RPMI8226 (cell line): ENCODE results near the gene ARF1.
A peak's percentile ranks its signal among the peaks of the same experiment; 100 is the strongest.

ENCODE experiments used
- DNase-seq: peaks from one replicate; pipeline ENCODE4 v3.0.0-alpha.2; 2015

Gene ARF1

GRCh38 chr1:228088586-228089498 is 6.3 kb downstream of the ARF1 start:
- DNase-seq, result no peak

GRCh38 chr1:228089519-228090380 is 7.2 kb downstream of the ARF1 start:
- no peak for DNase-seq

GRCh38 chr1:228090613-228091081 is 8.1 kb downstream of the ARF1 start:
- DNase-seq, result no peak

GRCh38 chr1:228091084-228091483 is 8.6 kb downstream of the ARF1 start:
- no peak for DNase-seq

GRCh38 chr1:228092342-228093049 is 10.0 kb downstream of the ARF1 start:
- DNase-seq, result no peak

GRCh38 chr1:228093050-228093906 is 10.8 kb downstream of the ARF1 start:
- DNase-seq, result no peak

- DNase-seq, result no peak
Observed at GRCh38 chr1:228094432-228095016, 12.0 kb downstream of the ARF1 start.

- no peak for DNase-seq
Observed at GRCh38 chr1:228095161-228095560, 12.7 kb downstream of the ARF1 start.

- DNase-seq, result no peak
Observed at GRCh38 chr1:228095938-228096337, 13.4 kb downstream of the ARF1 start.

GRCh38 chr1:228096416-228097332 is 14.2 kb downstream of the ARF1 start:
- no peak for DNase-seq

- no peak for DNase-seq
Observed at GRCh38 chr1:228097333-228098081, 15.0 kb downstream of the ARF1 start.

GRCh38 chr1:228098323-228098931 is 15.9 kb downstream of the ARF1 start:
- DNase-seq, result no peak

GRCh38 chr1:228099331-228099732 is 16.8 kb downstream of the ARF1 start:
- DNase-seq, result no peak

- DNase-seq, result no peak
Observed at GRCh38 chr1:228100822-228101613, 18.5 kb downstream of the ARF1 start.

GRCh38 chr1:228101614-228101993 is 19.1 kb downstream of the ARF1 start:
- DNase-seq, result no peak

- DNase-seq, result peak; percentile 78
Observed at GRCh38 chr1:228101994-228102790, 19.7 kb downstream of the ARF1 start.

GRCh38 chr1:228102791-228103620 is 20.5 kb downstream of the ARF1 start, which contains the start of gene C1orf35:
TSS of gene C1orf35 (minus strand) at chr1:228103325. CDS start at chr1:228103227, 98 bp downstream.
- DNase-seq, result peak; percentile 99
